ENCODE results near the gene OR2J2. TPM values are rescaled to one million over a fixed set of nuclear protein-coding genes. Genes with fewer than 3 reads are reported as not detected.

OR2J2 gene
- polyA plus RNA-seq, 3 donors, result not detected

Other genes with a start within 250 kb of the OR2J2 start
- gene TRIM27, start 246.9 kb upstream of the OR2J2 start, polyA plus RNA-seq, result 10 to 100 TPM; 39.2 to 44.0 (median 42.2) TPM
- under 1 TPM in 2 of 3 donors, not detected in 1; 0.05 TPM for gene ZNF311, start 165.6 kb upstream of the OR2J2 start, polyA plus RNA-seq
- gene OR2W1, start 125.7 kb upstream of the OR2J2 start, polyA plus RNA-seq, result not detected
- not detected for gene OR2B3, start 83.6 kb upstream of the OR2J2 start, polyA plus RNA-seq
- not detected for gene OR2J1, start 71.4 kb upstream of the OR2J2 start, polyA plus RNA-seq
- gene OR2J3, start 62.8 kb upstream of the OR2J2 start, polyA plus RNA-seq, result not detected
- not detected for gene OR14J1, start 130.8 kb downstream of the OR2J2 start, polyA plus RNA-seq
- not detected for gene OR5V1, start 198.0 kb downstream of the OR2J2 start, polyA plus RNA-seq
- not detected for gene OR12D3, start 204.4 kb downstream of the OR2J2 start, polyA plus RNA-seq
- gene OR12D2, start 224.7 kb downstream of the OR2J2 start, polyA plus RNA-seq, result not detected
- gene OR12D1, start 244.0 kb downstream of the OR2J2 start, polyA plus RNA-seq, result not detected

Measured in CD14-positive monocyte (primary cell).